Fibroblast of upper back skin (primary cell): Measurements from ENCODE around the gene DNAAF2.
"Not testable (repeated sequence)": the region's sequence is repeated elsewhere in the genome, so short reads cannot be mapped to it uniquely, and the experiment has no call there.

Source experiments
- DNase-seq: peaks from one replicate; pipeline ENCODE4 v3.0.0-alpha.2; 2013

Gene DNAAF2

GRCh38 chr14:49621114-49621881 lies 13.7 kb downstream of the DNAAF2 start:
- peak; percentile 49 for DNase-seq

GRCh38 chr14:49620182-49621113 lies 14.6 kb downstream of the DNAAF2 start, which contains the start of the genes MGAT2 and RPL36AL:
TSS of gene MGAT2 (plus strand) at chr14:49620799. CDS start at chr14:49621269, 470 bp downstream.
TSS of gene RPL36AL (minus strand) at chr14:49620626. CDS start at chr14:49619104, 1,522 bp downstream.
- DNase-seq: peak; percentile 98

GRCh38 chr14:49619730-49620129 lies 15.3 kb downstream of the DNAAF2 start:
- no peak for DNase-seq

GRCh38 chr14:49619273-49619672 lies 15.8 kb downstream of the DNAAF2 start:
- not testable (repeated sequence) for DNase-seq

GRCh38 chr14:49617852-49618519 lies 17.1 kb downstream of the DNAAF2 start:
- no peak for DNase-seq

GRCh38 chr14:49615776-49616175 lies 19.3 kb downstream of the DNAAF2 start:
- DNase-seq: no peak

GRCh38 chr14:49614196-49614595 lies 20.8 kb downstream of the DNAAF2 start:
- peak; percentile 42 for DNase-seq

- DNase-seq: no peak
Observed at GRCh38 chr14:49612671-49613070, 22.4 kb downstream of the DNAAF2 start.

- no peak for DNase-seq
Observed at GRCh38 chr14:49612251-49612650, 22.8 kb downstream of the DNAAF2 start.

- no peak for DNase-seq
Observed at GRCh38 chr14:49607583-49607982, 27.5 kb downstream of the DNAAF2 start.

- peak; percentile 77 for DNase-seq
Observed at GRCh38 chr14:49598485-49599300, 36.4 kb downstream of the DNAAF2 start, which contains the start of gene LRR1. TSS of gene LRR1 (plus strand) at chr14:49598940. CDS start at chr14:49599021, 81 bp downstream.

- DNase-seq: no peak
Observed at GRCh38 chr14:49598189-49598484, 36.9 kb downstream of the DNAAF2 start.

GRCh38 chr14:49594347-49595091 lies 40.5 kb downstream of the DNAAF2 start:
- DNase-seq: no peak

- DNase-seq: peak; percentile 49
Observed at GRCh38 chr14:49593016-49593415, 42.0 kb downstream of the DNAAF2 start.

- DNase-seq: no peak
Observed at GRCh38 chr14:49589387-49589786, 45.7 kb downstream of the DNAAF2 start.

GRCh38 chr14:49586673-49587460 lies 48.2 kb downstream of the DNAAF2 start:
- peak; percentile 73 for DNase-seq

GRCh38 chr14:49585803-49586672 lies 49.0 kb downstream of the DNAAF2 start, which contains the start of gene RPS29:
TSS of gene RPS29 (minus strand) at chr14:49586380. CDS start at chr14:49586346, 34 bp downstream.
- peak; percentile 100 for DNase-seq

GRCh38 chr14:49584981-49585640 lies 49.9 kb downstream of the DNAAF2 start:
- DNase-seq: not testable (repeated sequence)

GRCh38 chr14:49584058-49584457 lies 51.0 kb downstream of the DNAAF2 start:
- no peak for DNase-seq
